Measurements from ENCODE around the gene ARSJ.
A peak's percentile ranks its signal among the peaks of the same experiment; 100 is the strongest.

DNA sequence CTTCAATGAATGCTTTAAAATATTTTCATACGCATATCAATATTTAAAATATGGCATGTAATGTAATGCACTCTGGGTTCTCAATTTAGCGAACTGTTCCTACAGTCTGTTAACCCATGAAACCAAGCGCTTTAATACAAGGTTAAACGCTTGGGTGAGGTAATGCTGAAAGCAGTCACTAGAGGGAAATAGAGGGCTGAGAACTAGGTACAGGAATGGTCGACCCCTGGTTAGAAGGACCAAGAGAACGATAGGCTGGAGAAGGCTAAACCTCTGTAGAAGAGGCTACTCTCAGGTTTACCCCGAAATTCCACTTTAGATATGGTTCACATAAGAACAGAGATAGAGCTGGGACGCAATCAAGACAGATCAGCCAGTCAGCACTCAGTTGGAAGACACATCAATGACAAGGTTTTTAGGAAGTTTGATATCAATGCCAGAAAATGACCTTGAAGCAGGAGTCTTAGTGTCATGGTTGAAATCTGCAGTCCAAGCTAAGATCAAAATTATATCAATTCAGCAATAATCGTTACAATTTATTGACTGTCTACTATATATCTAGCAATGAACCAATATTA lies 26.9 kb downstream of the ARSJ start:
- TF ChIP-seq, protein P1, sequence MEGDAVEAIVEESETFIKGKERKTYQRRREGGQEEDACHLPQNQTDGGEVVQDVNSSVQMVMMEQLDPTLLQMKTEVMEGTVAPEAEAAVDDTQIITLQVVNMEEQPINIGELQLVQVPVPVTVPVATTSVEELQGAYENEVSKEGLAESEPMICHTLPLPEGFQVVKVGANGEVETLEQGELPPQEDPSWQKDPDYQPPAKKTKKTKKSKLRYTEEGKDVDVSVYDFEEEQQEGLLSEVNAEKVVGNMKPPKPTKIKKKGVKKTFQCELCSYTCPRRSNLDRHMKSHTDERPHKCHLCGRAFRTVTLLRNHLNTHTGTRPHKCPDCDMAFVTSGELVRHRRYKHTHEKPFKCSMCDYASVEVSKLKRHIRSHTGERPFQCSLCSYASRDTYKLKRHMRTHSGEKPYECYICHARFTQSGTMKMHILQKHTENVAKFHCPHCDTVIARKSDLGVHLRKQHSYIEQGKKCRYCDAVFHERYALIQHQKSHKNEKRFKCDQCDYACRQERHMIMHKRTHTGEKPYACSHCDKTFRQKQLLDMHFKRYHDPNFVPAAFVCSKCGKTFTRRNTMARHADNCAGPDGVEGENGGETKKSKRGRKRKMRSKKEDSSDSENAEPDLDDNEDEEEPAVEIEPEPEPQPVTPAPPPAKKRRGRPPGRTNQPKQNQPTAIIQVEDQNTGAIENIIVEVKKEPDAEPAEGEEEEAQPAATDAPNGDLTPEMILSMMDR (IDR thresholded peaks at IDR 0.05; ENCODE audit: low read depth, low read length), result peak; percentile 63
- no peak for TF ChIP-seq MYC (IDR thresholded peaks at IDR 0.05; ENCODE audit: low read depth, low read length)

Data from NB4 (cell line).